ENCODE data around the gene AGR3.

AGR3 gene

GRCh38 chr7:16881844-16882243, at the start of gene AGR3:
Gene AGR3 (minus strand): TSS chr7:16881983. CDS start chr7:16878618, 3,365 bp downstream.
- DNase-seq: no peak

DNA sequence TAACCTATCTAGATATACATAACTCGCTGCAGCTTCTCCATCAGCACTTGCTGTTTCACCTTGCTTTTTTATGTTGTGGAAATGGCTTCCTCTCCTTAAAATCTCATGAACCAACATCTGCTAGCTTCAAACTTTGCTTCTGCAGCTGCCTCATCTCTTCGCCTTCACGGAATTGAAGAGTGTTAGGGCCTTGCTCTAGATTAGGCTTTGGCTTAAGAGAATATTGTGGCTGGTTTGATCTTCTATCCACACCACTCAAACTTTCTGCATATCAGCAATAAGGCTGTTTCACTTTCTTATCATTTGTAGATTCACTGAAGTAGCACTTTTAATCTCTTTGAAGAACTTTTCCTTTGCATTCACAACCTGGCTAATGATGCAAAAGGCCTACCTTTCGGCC, 49.2 kb upstream of the AGR3 start:
- no peak for DNase-seq

DNA sequence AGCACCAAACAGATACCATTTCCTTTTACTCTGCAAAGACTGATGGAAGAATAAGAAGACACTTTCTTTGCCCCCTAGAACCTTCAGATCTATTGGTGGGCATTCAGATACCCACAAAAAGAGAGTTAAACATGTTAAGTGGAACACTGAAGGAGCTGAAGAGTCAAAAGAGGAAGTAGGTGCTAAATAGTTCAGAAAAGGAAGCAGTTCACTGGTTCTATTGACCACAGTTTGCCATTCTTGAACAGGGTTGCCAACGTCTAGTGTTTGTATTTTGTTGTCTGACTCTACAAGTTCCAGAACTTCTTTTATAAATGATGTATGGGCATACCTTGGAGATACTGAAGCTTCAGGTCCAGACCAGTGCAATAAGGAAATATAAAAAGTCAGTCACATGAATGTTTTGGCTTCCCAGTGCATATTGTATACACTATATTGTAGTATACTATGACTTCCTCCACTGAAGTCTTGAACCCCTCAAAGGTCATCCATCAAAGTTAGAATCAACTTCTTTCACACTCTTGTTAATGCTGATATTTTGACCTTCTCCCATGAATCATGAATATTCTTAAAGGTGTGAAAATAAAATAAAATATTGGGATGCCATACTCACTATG, 47.5 kb upstream of the AGR3 start:
- no peak for DNase-seq

DNA sequence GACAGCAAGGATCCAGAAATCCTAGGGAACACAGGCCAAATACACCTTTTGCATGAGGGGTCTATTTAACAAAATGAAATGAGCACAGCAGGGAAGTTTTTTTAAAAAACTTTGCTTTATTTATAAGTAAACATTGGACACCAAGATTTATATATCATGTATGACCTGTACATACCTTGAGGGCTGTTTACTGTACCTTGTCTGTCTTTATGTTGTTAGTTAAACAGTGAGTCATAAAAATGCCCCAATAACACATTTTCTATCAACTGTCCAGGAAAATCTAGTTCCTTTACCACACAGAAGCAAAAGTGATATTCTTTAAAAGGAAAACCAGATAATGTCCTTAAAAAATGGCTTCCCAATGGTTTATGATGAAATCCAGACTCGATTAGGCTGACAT, 45.1 kb upstream of the AGR3 start:
- DNase-seq: no peak

- no peak for DNase-seq
Observed at GRCh38 chr7:16926283-16926682, 44.5 kb upstream of the AGR3 start.

DNA sequence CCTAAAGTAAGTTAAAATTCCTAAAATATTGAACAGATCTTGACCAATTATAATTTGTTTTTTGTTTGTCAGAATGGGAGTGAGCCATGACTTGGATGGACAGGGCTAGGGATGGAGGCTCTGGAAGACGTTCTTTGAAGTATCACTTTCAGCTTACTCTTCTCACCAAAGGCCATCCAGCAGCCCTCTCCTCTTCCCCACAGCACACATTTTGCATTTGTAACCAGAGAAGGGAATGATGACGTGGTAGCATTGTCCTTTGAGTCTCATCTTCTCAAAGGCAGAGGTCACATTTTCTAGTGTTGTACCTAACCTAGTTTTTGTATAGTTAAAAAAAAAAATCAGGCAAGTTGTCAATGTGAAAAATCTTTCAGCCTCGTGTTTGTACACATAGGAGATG, 43.8 kb upstream of the AGR3 start:
- no peak for DNase-seq

- DNase-seq: no peak
Observed at GRCh38 chr7:16923019-16923418, 41.2 kb upstream of the AGR3 start.

GRCh38 chr7:16921644-16922257, 40.0 kb upstream of the AGR3 start:
- DNase-seq: no peak

DNA sequence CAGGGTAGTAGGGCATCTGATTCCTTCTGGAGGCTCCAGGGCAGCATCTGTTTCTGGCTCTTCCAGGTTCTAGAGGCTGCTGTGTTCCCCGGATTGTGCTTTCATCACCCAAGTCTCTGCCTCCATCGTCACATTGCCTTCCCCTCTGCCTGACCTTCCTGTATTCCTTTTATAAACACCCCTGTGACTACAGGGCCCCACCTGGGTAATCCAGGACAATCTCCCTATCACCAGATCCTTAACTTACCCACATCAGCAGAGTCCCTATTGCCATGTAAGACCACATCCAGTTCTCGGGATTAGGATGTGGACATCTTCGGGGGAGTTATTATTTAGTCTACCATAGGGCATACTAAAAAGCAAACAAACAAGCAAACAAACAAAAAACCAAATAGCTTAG, 39.4 kb upstream of the AGR3 start:
- DNase-seq: no peak

GRCh38 chr7:16919440-16919839, 37.7 kb upstream of the AGR3 start:
- DNase-seq: no peak

- DNase-seq: no peak
Observed at GRCh38 chr7:16918288-16918895, 36.6 kb upstream of the AGR3 start.

- no peak for DNase-seq
Observed at GRCh38 chr7:16916738-16917137, 35.0 kb upstream of the AGR3 start.

DNA sequence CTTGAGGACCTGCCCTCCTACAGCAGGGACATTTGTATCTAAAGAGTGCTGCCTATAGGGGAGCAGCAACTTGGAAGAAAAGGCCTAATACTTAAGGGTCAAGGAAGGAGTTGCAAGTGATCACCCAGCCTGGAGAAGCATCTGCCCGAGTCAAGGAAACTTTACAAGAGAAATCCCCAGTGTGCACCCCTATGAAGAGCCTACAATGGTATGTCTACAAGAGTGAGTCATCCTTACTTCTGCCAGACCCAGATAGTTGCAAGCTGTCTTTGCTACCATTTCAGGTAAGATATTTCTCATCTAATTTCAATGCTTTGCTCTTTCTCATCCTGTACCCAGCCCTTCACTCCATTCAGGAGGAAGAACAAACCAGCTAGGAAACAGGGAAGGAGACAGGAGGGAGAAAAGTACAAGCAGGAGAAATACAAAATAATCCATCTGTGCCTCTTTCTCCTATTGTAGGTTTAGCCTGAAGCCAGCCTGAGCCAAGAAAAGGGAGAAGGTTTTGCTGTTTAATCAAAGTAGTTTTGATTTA, 34.4 kb upstream of the AGR3 start:
- DNase-seq: no peak

- no peak for DNase-seq
Observed at GRCh38 chr7:16915405-16915804, 33.6 kb upstream of the AGR3 start.

- no peak for DNase-seq
Observed at GRCh38 chr7:16914771-16915170, 33.0 kb upstream of the AGR3 start.

GRCh38 chr7:16913643-16914042, 31.9 kb upstream of the AGR3 start:
- DNase-seq: no peak

DNA sequence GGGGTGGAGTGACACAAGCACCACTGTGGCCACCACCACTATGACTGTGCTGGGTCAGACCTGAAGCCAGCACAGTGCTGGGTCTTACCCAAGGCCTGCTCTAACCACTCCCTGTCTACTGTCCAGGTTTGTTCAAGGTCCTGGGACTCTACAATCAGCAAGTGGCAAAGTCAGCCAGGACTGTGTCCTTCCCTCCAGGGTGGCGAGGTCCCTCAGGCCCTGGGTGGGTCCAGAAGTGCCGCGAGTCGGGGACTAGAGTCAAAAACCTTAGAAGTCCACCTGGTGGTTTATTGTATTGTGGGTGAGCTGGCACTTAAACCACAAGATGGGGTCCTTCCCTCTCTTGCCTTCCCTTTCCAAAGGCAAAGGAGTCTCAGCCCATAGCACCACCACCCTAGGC, 30.8 kb upstream of the AGR3 start:
- no peak for DNase-seq

DNA sequence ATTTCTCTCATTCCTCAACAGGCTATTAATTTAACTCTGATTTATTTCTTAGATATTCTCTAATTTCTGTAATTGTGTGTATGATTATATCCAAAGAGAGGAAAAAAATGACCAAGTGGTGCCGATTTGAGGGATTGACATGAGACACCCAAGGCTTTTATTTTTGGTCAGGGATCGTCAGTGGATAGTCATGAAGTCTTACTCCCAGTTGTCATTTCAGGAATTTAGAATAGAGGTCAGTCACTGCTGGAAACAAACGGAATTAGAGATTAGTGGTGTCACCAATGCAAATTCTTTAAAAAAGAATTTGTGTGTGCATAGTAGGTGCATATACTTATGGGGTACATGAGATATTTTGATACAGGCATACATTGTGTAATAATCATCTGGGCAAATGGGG, 26.8 kb upstream of the AGR3 start:
- no peak for DNase-seq

DNA sequence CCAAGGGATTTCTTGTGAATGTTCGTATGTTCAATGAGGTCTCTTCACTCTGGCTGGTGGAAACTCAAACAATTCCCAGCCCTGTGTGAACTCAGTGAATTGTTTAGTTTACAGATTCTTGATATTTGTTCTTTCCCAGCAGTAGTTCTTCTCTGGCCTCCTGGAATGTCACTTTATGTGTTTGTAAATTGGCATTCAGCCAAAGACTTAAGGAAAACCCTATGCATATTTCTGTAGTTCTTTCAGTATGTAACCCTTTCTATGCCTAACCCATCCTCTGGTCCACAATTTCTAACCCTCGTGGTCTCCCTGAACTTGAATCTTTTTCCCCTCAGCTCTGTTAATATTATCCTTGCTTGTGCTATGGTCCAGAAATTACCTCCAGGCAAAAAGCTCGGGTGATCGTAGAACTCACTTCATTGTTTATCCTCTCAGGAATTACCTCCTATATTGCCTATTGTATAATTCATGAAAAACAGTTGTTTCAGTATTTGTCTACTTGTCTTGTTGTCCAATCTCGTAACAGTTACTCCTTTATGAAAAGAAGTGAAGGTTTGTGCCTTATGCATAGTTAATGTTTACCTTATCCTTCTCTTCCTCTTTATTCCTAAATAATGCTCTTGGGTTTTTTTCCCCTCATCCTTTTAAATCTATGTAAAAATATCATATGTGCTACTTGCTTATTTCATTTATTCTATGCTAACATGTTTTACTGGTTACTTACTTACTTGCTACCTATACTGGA, 23.7 kb upstream of the AGR3 start:
- no peak for DNase-seq

DNA sequence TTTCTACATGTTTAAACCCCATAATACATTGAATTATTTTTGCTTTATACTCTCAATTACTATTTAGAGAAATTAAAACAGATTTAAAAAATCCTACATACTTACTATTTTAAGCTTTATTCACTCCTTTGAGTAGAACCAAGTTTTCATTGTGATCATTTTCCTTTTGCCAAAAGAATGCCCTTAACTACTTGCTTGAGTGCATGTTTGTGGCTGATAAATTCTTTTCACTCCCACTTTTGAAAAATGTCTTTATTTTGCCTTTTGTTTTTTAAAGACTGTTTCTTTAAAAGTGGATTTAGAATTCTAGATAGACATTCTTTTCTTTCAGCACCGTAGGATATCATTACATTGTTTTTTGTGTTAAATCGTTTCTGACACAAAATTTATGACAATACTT, 22.3 kb upstream of the AGR3 start:
- no peak for DNase-seq

DNA sequence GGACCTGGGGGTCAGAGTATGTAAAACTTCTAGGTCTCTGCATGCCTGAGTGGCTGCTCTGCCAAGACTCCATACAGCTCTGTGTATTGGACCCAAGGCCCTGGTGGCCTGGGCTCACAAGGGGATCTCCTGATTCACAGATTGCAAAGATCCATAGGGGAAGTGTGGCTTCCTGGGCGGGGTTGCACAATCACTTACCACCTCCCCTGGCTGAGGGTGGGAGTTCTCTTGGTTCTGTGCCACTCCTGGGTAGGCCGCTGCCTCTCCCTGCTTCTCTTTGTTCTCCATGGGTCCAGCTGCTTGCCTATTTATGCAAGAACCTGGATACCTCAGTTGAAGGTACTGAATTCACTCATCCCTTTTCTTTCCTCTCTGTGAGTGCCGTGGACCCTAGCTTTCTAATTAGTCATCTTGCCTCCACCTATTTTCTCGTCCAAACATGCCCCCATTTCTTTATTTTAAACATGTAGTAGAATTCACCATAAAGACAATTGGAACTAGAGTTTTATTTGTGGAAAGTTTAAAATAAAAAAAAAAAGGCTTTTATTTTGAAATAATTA, 18.5 kb upstream of the AGR3 start:
- no peak for DNase-seq

GRCh38 chr7:16891874-16892643, 10.3 kb upstream of the AGR3 start:
- DNase-seq: no peak

DNA sequence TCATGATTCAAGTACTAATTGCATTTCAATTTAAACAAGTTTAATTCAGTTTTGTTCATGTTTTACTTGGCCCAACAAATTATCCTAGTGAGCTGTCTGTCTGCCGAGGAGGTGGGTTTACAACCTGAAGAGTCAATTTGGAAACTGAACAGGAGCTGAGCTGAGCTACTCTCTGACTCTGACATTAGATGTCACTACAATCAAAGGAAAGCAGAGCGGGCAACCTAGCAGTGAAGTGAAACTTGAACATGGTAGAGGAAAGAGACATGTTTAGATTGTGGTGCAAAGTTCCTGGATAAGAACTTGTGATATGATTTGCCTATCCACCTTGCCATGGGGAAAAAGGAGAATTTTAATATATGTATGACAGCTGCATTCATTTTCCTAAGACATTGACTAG, 9.6 kb upstream of the AGR3 start:
- no peak for DNase-seq
